GM12878 (cell line): Measurements from ENCODE around the gene GPR18. TPM values are rescaled to one million over a fixed set of nuclear protein-coding genes. Genes with fewer than 3 reads are reported as not detected.

Source experiments
- BACH1 ChIP-seq: fragments of 450-650 bp; IDR thresholded peaks from 2 replicates; pipeline ENCODE4 v1.6.1; 2017; ENCODE audit warnings: mild to moderate bottlenecking, borderline replicate concordance
- CBX5 ChIP-seq: sonication (generic); IDR thresholded peaks from 2 replicates; pipeline ENCODE4 v1.6.1; 2016; ENCODE audit warnings: low read depth, moderate library complexity, mild to moderate bottlenecking, inconsistent platforms
- CHD2 ChIP-seq: IDR thresholded peaks from 2 replicates; pipeline ENCODE4 v1.6.1; 2011; ENCODE audit warnings: low read depth, low read length, improper control_type of control experiment, borderline replicate concordance
- ETV6 ChIP-seq, 2 experiments: fragments of 450-650 bp in 1 of 2; IDR thresholded peaks in 1 of 2; conservative IDR thresholded peaks in 1 of 2; 2 replicates each; pipeline ENCODE4 v1.6.1; 2014; ENCODE audit warnings: antibody characterized with exemption in 1 of 2, borderline replicate concordance in 1 of 2, low read depth in 1 of 2, mild to moderate bottlenecking in 1 of 2, moderate library complexity in 1 of 2
- FOXM1 ChIP-seq: IDR thresholded peaks from 2 replicates; pipeline ENCODE4 v1.6.1; 2012; ENCODE audit warnings: low read depth, mild to moderate bottlenecking, inconsistent platforms, low read length, moderate library complexity
- MEF2B ChIP-seq: fragments of 450-650 bp; IDR thresholded peaks from 2 replicates; pipeline ENCODE4 v1.6.1; 2018; ENCODE audit warnings: mild to moderate bottlenecking, moderate library complexity; ENCODE audit not compliant: partially characterized antibody, poor library complexity, severe bottlenecking
- NFIC ChIP-seq: IDR thresholded peaks from 2 replicates; pipeline ENCODE4 v1.6.1; 2012; ENCODE audit warnings: low read depth, mild to moderate bottlenecking, inconsistent platforms, low read length, moderate library complexity
- PAX8 ChIP-seq: fragments of 450-650 bp; IDR thresholded peaks from 2 replicates; pipeline ENCODE4 v1.6.1; 2017; ENCODE audit warnings: mild to moderate bottlenecking, moderate library complexity
- POLR2AphosphoS2 ChIP-seq: IDR thresholded peaks from 2 replicates; pipeline ENCODE4 v1.6.1; 2011; ENCODE audit warnings: low read depth, mild to moderate bottlenecking, low read length, improper control_type of control experiment, moderate library complexity
- SMC3 ChIP-seq: IDR thresholded peaks from 2 replicates; pipeline ENCODE4 v1.6.1; 2011; ENCODE audit warnings: low read length, improper control_type of control experiment, borderline replicate concordance
- SREBF2 ChIP-seq: IDR thresholded peaks from 2 replicates; pipeline ENCODE4 v1.6.1; 2012; ENCODE audit warnings: mild to moderate bottlenecking, low read length
- SRF ChIP-seq, 2 experiments: IDR thresholded peaks; 2 replicates each; pipeline ENCODE4 v1.6.1; 2011; ENCODE audit warnings: low read depth in 2 of 2, low read length in 2 of 2, mild to moderate bottlenecking in 1 of 2, moderate library complexity in 1 of 2
- TCF7 ChIP-seq: IDR thresholded peaks from 2 replicates; pipeline ENCODE4 v1.6.1; 2014; ENCODE audit warnings: antibody characterized with exemption, borderline replicate concordance
- polyA plus RNA-seq, 11 experiments: library from polyadenylated mRNA; depleted of rRNA in 4 of 11; unstranded in 6 of 11; stranded (reverse) in 5 of 11; fragments of >200 nt; fragmentation: Nextera tagmentation in 4 of 11; fragmentation: Illumina TruSeq in 1 of 11; extraction: Ambion mirVana in 4 of 11; extraction: Trizol in 1 of 11; gene quantifications; 1 replicate in 1 of 11; 2 replicates in 10 of 11; pipeline versions ENCODE4 v1.2.1 to v1.2.3, GENCODE V29; 2011 to 2016; ENCODE audit warnings: inconsistent platforms in 2 of 11, missing spikeins in 2 of 11, low read depth in 1 of 11
- total RNA-seq, 4 experiments: library from RNA; depleted of rRNA in 3 of 4; stranded (reverse); fragments of >200 nt in 3 of 4; fragmentation: Illumina TruSeq in 1 of 4; extraction: Trizol in 1 of 4; gene quantifications; 2 replicates each; pipeline versions ENCODE4 v1.2.1 to v1.2.3, GENCODE V29; 2013 to 2021
- TF ChIP-seq, protein P1 (sequence below): IDR thresholded peaks from 2 replicates; pipeline ENCODE4 v1.6.1; 2012; ENCODE audit warnings: improper control_type of control experiment, low read depth, low read length; ENCODE audit not compliant: insufficient replicate concordance
- TF ChIP-seq, protein P2 (sequence below): IDR thresholded peaks from 2 replicates; pipeline ENCODE4 v1.6.1; 2012; ENCODE audit warnings: low read depth, low read length, improper control_type of control experiment
- TF ChIP-seq, protein P3 (sequence below): fragments of 150-350 bp; IDR thresholded peaks from 2 replicates; pipeline ENCODE4 v1.6.1; 2016; ENCODE audit warnings: low read depth, low read length
- TF ChIP-seq, protein P4 (sequence below): fragments of 450-650 bp; formaldehyde crosslinking; IDR thresholded peaks from 2 replicates; pipeline ENCODE4 v1.4.0; 2020; ENCODE audit warnings: mild to moderate bottlenecking, moderate library complexity

GPR18 gene
- total and polyA plus RNA-seq, 10 of the 15 experiments (the other 5 are each of a cell fraction or from before 2014, with no cell fraction given) = 3.3 to 12.9 (median 5.2) TPM

- TF ChIP-seq, protein P1, sequence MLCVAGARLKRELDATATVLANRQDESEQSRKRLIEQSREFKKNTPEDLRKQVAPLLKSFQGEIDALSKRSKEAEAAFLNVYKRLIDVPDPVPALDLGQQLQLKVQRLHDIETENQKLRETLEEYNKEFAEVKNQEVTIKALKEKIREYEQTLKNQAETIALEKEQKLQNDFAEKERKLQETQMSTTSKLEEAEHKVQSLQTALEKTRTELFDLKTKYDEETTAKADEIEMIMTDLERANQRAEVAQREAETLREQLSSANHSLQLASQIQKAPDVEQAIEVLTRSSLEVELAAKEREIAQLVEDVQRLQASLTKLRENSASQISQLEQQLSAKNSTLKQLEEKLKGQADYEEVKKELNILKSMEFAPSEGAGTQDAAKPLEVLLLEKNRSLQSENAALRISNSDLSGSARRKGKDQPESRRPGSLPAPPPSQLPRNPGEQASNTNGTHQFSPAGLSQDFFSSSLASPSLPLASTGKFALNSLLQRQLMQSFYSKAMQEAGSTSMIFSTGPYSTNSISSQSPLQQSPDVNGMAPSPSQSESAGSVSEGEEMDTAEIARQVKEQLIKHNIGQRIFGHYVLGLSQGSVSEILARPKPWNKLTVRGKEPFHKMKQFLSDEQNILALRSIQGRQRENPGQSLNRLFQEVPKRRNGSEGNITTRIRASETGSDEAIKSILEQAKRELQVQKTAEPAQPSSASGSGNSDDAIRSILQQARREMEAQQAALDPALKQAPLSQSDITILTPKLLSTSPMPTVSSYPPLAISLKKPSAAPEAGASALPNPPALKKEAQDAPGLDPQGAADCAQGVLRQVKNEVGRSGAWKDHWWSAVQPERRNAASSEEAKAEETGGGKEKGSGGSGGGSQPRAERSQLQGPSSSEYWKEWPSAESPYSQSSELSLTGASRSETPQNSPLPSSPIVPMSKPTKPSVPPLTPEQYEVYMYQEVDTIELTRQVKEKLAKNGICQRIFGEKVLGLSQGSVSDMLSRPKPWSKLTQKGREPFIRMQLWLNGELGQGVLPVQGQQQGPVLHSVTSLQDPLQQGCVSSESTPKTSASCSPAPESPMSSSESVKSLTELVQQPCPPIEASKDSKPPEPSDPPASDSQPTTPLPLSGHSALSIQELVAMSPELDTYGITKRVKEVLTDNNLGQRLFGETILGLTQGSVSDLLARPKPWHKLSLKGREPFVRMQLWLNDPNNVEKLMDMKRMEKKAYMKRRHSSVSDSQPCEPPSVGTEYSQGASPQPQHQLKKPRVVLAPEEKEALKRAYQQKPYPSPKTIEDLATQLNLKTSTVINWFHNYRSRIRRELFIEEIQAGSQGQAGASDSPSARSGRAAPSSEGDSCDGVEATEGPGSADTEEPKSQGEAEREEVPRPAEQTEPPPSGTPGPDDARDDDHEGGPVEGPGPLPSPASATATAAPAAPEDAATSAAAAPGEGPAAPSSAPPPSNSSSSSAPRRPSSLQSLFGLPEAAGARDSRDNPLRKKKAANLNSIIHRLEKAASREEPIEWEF = no peak
- no peak for TF ChIP-seq CBX5
- TF ChIP-seq SMC3 = peak; percentile 90
- peak; percentile 63 for TF ChIP-seq NFIC
- TF ChIP-seq CHD2 = no peak
- TF ChIP-seq FOXM1 = 0 out of 2 replicates have a peak, but pooled peaks have one; percentile 17
- TF ChIP-seq SRF (IDR thresholded peaks at IDR 0.05; ENCODE audit: low read depth in 2 of 2, low read length in 2 of 2) = no peak
- TF ChIP-seq ETV6 (conservative IDR thresholded peaks at IDR 0.05 in 1 of 2, IDR thresholded peaks at IDR 0.05 in 1 of 2; ENCODE audit: borderline replicate concordance in 1 of 2, low read depth in 1 of 2) = no peak
- TF ChIP-seq TCF7 = no peak
- TF ChIP-seq POLR2AphosphoS2 = no peak
- TF ChIP-seq MEF2B = peak; percentile 20
- TF ChIP-seq, protein P2, sequence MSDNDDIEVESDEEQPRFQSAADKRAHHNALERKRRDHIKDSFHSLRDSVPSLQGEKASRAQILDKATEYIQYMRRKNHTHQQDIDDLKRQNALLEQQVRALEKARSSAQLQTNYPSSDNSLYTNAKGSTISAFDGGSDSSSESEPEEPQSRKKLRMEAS = no peak
- TF ChIP-seq SREBF2 = no peak
- TF ChIP-seq, protein P3, sequence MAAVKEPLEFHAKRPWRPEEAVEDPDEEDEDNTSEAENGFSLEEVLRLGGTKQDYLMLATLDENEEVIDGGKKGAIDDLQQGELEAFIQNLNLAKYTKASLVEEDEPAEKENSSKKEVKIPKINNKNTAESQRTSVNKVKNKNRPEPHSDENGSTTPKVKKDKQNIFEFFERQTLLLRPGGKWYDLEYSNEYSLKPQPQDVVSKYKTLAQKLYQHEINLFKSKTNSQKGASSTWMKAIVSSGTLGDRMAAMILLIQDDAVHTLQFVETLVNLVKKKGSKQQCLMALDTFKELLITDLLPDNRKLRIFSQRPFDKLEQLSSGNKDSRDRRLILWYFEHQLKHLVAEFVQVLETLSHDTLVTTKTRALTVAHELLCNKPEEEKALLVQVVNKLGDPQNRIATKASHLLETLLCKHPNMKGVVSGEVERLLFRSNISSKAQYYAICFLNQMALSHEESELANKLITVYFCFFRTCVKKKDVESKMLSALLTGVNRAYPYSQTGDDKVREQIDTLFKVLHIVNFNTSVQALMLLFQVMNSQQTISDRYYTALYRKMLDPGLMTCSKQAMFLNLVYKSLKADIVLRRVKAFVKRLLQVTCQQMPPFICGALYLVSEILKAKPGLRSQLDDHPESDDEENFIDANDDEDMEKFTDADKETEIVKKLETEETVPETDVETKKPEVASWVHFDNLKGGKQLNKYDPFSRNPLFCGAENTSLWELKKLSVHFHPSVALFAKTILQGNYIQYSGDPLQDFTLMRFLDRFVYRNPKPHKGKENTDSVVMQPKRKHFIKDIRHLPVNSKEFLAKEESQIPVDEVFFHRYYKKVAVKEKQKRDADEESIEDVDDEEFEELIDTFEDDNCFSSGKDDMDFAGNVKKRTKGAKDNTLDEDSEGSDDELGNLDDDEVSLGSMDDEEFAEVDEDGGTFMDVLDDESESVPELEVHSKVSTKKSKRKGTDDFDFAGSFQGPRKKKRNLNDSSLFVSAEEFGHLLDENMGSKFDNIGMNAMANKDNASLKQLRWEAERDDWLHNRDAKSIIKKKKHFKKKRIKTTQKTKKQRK = no peak
- 0 out of 2 replicates have a peak, but pooled peaks have one; percentile 41 for TF ChIP-seq PAX8
- TF ChIP-seq, protein P4, sequence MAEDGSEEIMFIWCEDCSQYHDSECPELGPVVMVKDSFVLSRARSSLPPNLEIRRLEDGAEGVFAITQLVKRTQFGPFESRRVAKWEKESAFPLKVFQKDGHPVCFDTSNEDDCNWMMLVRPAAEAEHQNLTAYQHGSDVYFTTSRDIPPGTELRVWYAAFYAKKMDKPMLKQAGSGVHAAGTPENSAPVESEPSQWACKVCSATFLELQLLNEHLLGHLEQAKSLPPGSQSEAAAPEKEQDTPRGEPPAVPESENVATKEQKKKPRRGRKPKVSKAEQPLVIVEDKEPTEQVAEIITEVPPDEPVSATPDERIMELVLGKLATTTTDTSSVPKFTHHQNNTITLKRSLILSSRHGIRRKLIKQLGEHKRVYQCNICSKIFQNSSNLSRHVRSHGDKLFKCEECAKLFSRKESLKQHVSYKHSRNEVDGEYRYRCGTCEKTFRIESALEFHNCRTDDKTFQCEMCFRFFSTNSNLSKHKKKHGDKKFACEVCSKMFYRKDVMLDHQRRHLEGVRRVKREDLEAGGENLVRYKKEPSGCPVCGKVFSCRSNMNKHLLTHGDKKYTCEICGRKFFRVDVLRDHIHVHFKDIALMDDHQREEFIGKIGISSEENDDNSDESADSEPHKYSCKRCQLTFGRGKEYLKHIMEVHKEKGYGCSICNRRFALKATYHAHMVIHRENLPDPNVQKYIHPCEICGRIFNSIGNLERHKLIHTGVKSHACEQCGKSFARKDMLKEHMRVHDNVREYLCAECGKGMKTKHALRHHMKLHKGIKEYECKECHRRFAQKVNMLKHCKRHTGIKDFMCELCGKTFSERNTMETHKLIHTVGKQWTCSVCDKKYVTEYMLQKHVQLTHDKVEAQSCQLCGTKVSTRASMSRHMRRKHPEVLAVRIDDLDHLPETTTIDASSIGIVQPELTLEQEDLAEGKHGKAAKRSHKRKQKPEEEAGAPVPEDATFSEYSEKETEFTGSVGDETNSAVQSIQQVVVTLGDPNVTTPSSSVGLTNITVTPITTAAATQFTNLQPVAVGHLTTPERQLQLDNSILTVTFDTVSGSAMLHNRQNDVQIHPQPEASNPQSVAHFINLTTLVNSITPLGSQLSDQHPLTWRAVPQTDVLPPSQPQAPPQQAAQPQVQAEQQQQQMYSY (CRISPR knock-in tag) = no peak
- no peak for TF ChIP-seq BACH1
Observed at GRCh38 chr13:99269627-99270241, 11.6 kb upstream of the GPR18 start (continued).
